D341Med (cell line): ENCODE data around the gene HBE1.

Experiments
- DNase-seq: peaks from one replicate; pipeline ENCODE4 v3.0.0; 2012; ENCODE audit warnings: low spot score

The HBE1 gene

GRCh38 chr11:5233307-5233706, 36.4 kb downstream of the HBE1 start:
- no peak for DNase-seq

DNA sequence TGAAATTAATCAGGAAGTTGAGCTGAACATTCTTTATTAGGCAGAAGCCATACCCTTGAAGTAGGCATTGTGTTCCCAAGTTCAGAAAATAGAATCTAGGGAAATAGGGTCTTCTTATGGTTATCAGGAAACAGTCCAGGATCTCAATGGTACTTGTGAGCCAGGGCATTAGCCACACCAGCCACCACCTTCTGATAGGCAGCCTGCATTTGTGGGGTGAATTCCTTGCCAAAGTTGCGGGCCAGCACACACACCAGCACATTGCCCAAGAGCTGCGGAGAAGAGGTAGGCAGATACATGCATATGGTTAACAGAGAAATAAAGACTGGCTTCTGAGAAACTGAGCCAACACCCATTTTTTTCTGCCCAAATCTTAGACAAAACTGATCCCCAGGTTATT, 36.9 kb downstream of the HBE1 start:
- DNase-seq, result no peak

DNA sequence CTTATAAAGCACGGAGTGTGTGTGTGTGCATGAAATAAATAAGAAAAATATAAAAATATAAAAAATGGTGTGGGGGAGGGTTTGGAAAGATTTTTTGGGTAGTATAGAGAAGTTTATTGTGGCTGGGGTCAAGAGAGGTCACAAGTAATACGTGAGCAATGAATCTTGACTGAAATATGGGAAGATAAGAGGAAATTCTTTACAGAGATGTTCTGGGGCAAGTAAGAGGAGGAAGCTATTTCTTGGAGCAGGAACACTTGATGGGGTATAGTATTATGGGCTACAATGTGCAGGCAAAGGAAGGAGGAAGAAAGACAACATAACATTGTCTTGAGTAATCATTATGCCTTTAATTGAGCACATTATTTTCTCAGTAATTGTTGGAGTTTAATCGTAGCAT, 37.6 kb downstream of the HBE1 start:
- no peak for DNase-seq

GRCh38 chr11:5231111-5231510, 38.6 kb downstream of the HBE1 start:
- no peak for DNase-seq

DNA sequence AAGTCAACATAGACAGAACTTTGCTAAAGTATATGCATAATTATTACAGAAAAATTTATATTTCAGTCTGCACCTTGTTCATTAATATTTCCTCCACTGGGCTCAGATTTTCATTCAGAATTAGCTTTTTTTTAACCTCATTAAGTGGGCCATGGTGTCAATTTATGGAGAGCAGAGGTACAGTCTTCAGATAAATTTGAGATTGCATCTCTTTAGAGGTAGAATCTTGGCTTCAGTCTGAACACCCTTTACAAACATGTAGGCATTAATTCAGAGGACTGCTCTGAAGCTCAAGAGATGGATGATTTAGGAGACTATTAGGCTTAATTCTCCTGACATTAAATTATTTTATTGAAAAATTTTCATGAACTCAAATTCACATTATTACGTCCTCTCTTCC, 39.5 kb downstream of the HBE1 start:
- DNase-seq, result no peak

DNA sequence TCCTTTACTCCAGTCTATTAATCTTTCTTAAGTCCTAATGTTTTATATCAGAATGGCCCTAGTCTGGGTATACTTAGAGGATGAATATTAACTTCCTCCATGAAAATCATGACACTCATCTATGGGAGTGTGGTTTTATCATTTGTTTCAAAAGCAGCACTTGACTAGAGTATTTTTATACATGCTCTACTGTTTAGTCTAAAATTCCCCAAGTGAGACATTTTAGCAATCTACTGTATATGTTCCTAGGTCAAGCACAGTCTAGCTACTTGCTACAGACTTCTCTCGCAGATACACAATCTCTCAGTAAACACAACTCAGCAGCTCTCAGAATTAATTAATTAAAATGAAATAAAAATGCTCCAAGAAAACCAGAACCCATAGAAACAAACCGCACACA, 39.9 kb downstream of the HBE1 start:
- no peak for DNase-seq

- no peak for DNase-seq
Measured at GRCh38 chr11:5229356-5229755, 40.4 kb downstream of the HBE1 start.

DNA sequence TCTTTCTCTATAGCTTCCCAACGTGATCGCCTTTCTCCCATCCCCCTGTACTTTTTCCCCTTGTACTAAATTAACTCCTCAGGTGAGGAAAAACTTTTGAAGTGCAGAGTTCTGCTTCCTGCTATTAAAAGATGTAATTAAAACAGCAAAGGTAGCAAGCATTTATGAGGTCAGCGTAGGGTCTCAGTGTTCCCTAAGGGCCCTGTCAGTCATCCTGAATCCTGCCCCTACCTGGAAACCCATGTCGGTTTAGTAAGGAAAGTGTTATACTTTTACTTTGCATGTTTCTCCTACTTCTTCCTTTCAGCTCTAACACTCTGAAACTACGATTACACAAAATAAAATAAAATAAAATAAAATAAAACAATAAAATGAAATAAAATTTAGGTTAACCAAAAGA, 41.6 kb downstream of the HBE1 start:
- no peak for DNase-seq

DNA sequence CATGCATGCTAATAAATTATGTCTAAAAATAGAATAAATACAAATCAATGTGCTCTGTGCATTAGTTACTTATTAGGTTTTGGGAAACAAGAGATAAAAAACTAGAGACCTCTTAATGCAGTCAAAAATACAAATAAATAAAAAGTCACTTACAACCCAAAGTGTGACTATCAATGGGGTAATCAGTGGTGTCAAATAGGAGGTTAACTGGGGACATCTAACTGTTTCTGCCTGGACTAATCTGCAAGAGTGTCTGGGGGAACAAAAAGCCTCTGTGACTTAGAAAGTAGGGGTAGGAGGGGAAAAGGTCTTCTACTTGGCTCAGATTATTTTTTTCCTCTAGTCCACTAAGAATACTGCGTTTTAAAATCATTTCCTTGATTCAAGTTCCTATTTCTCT, 42.1 kb downstream of the HBE1 start:
- DNase-seq, result no peak

GRCh38 chr11:5226732-5227310, 42.9 kb downstream of the HBE1 start, which contains the start of gene HBB:
Gene HBB, minus strand, starts transcription at chr11:5227071. Its CDS starts 50 bp downstream, at chr11:5227021.
- DNase-seq, result no peak

GRCh38 chr11:5225480-5225871, 44.3 kb downstream of the HBE1 start:
- no peak for DNase-seq

GRCh38 chr11:5224538-5225479, 44.9 kb downstream of the HBE1 start:
- no peak for DNase-seq

DNA sequence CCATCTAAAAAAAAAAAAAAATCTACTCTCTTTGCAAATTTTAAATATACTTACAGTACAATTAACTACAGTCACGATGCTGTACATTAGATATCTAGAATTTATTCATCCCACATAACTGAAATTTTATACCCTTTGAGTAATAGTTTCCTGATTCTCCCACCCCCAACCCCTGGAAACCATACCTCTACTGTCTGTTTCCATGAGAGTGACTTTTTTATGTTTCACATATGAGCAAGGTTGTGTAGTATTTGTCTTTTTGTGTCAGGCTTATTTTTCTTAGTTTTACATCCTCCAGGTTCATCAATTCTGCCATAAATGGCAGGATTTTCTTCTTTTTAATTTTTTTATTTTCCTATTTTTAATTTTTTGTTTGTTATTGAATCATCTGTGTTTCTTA, 46.1 kb downstream of the HBE1 start:
- no peak for DNase-seq

GRCh38 chr11:5223146-5223545, 46.6 kb downstream of the HBE1 start:
- no peak for DNase-seq
